K562 (cell line): ENCODE data around the gene POLRMT.

Experiments used
- ARID1B ChIP-seq: fragments of 450-650 bp; IDR thresholded peaks from 2 replicates; pipeline ENCODE4 v1.6.1; 2016; ENCODE audit warnings: antibody characterized with exemption, mild to moderate bottlenecking, inconsistent platforms
- ATF6 ChIP-seq: sonication (generic); formaldehyde crosslinking; IDR thresholded peaks from 2 replicates; pipeline ENCODE4 v1.4.0; 2020; ENCODE audit warnings: mild to moderate bottlenecking, missing genetic modification reagents
- CEBPB ChIP-seq: fragments of 450-650 bp; IDR thresholded peaks from 2 replicates; pipeline ENCODE4 v1.6.1; 2016; ENCODE audit warnings: missing genetic modification characterization, missing compliant biosample characterization
- CTCF ChIP-seq, 3 experiments: IDR thresholded peaks in 2 of 3; conservative IDR thresholded peaks in 1 of 3; 2 replicates each; pipeline ENCODE4 v1.5.1; 2011 to 2012; ENCODE audit warnings: low read length in 3 of 3, mild to moderate bottlenecking in 3 of 3, control low read depth in 2 of 3, improper control_type of control experiment in 1 of 3, inconsistent platforms in 1 of 3, low read depth in 1 of 3, mixed read lengths in 1 of 3, moderate library complexity in 1 of 3; ENCODE audit not compliant: insufficient read depth in 2 of 3
- NR2C2 ChIP-seq, 2 experiments: fragments of 200-800 bp in 1 of 2; sonication (Bioruptor generic) in 1 of 2; sonication (generic) in 1 of 2; formaldehyde crosslinking in 1 of 2; IDR thresholded peaks; 2 replicates each; pipeline versions ENCODE4 v1.6.1 to v1.8.0; 2016 to 2022; ENCODE audit warnings: mild to moderate bottlenecking in 1 of 2, missing compliant biosample characterization in 1 of 2, missing genetic modification characterization in 1 of 2, missing genetic modification reagents in 1 of 2
- PHF20 ChIP-seq: fragments of 450-650 bp; IDR thresholded peaks from 2 replicates; pipeline ENCODE4 v1.6.1; 2018; ENCODE audit not compliant: partially characterized antibody
- POLR2A ChIP-seq: fragments of 450-650 bp; conservative IDR thresholded peaks from 2 replicates; pipeline ENCODE4 v1.6.1; 2016
- SRF ChIP-seq, 2 experiments: fragments of 250-450, 450-650 bp in 1 of 2; sonication (Bioruptor Pico) in 1 of 2; sonication (generic) in 1 of 2; formaldehyde crosslinking; IDR thresholded peaks; 2 replicates each; pipeline versions ENCODE4 v1.5.0 to v1.5.1; 2020 to 2022; ENCODE audit warnings: mild to moderate bottlenecking in 1 of 2, missing genetic modification reagents in 1 of 2
- TARDBP ChIP-seq: fragments of 450-650 bp; IDR thresholded peaks from 2 replicates; pipeline ENCODE4 v1.6.1; 2016
- TBL1XR1 ChIP-seq, 2 experiments: IDR thresholded peaks; 2 replicates each; pipeline ENCODE4 v1.6.1; 2012; ENCODE audit warnings: improper control_type of control experiment in 2 of 2, low read length in 2 of 2, mild to moderate bottlenecking in 1 of 2
- ZFX ChIP-seq: sonication (generic); formaldehyde crosslinking; IDR thresholded peaks from 2 replicates; pipeline ENCODE4 v1.8.0; 2022; ENCODE audit warnings: mild to moderate bottlenecking, missing genetic modification reagents, moderate library complexity
- ZNF324 ChIP-seq: fragments of 250-450 bp; sonication (Bioruptor Pico); IDR thresholded peaks from 2 replicates; pipeline ENCODE4 v1.4.0; 2020; ENCODE audit warnings: mild to moderate bottlenecking

- TF ChIP-seq SRF (CRISPR knock-in tag; IDR thresholded peaks at IDR 0.05) (no peak), ATF6 (CRISPR knock-in tag) (no peak), POLR2A (no peak), CTCF (IDR thresholded peaks at IDR 0.05 in 2 of 3, conservative IDR thresholded peaks at IDR 0.05 in 1 of 3; ENCODE audit: insufficient read depth in 2 of 3, low read depth in 1 of 3, low read length in 3 of 3) (no peak), NR2C2 (CRISPR knock-in tag; IDR thresholded peaks at IDR 0.05) (no peak), NR2C2 (tag; IDR thresholded peaks at IDR 0.05) (no peak), ARID1B (no peak), TBL1XR1 (IDR thresholded peaks at IDR 0.05; ENCODE audit: low read length in 2 of 2) (no peak), TARDBP (no peak), ZNF324 (no peak), ZFX (no peak), CEBPB (tag) (no peak), PHF20 (no peak)
Measured at GRCh38 chr19:634975-635652, 1.8 kb upstream of the POLRMT start.
